GM18526 (cell line): Measurements from ENCODE around the gene B4GALT7.

Source experiments
- POLR2A ChIP-seq: IDR thresholded peaks from 3 replicates; pipeline ENCODE4 v1.6.1; 2011; ENCODE audit not compliant: insufficient read length; ENCODE audit errors: extremely low read depth

Gene B4GALT7

GRCh38 chr5:177620560-177620959, 20.6 kb downstream of the B4GALT7 start:
- no peak for TF ChIP-seq POLR2A
